Measurements from ENCODE around the gene TBX15.

DNA sequence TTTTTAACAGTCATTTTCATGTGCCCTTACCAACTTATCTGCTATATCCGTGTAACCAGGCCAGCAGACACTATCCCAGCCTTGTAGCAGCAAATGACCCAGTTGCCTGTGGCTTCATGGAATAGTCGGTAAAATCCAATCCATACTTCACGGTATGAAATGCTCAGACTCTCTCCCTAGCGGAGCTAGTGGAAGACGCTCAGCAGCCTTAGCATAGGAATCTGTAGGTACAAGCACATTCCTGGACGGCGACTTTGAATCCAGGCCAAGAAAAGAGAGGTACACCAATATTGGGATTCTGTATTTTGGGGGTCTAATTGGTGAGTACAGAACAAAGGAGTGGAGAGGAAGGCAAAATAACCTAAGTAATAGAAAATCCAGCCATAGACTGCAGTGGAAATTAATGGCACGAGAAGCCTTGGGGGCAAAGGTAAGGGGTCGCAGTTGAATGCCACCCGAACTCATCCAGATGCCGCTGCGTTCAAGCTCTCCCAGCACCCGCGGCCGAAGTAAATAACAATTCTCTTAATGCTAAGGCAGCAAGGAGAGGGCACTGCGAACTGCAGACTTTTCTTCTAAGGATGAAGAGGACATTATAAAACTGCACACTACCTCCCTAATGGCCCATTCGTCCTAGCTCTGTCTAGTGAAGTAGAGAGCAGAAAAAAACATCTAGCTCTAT lies 17.7 kb upstream of the TBX15 start:
- TF ChIP-seq, protein P1, sequence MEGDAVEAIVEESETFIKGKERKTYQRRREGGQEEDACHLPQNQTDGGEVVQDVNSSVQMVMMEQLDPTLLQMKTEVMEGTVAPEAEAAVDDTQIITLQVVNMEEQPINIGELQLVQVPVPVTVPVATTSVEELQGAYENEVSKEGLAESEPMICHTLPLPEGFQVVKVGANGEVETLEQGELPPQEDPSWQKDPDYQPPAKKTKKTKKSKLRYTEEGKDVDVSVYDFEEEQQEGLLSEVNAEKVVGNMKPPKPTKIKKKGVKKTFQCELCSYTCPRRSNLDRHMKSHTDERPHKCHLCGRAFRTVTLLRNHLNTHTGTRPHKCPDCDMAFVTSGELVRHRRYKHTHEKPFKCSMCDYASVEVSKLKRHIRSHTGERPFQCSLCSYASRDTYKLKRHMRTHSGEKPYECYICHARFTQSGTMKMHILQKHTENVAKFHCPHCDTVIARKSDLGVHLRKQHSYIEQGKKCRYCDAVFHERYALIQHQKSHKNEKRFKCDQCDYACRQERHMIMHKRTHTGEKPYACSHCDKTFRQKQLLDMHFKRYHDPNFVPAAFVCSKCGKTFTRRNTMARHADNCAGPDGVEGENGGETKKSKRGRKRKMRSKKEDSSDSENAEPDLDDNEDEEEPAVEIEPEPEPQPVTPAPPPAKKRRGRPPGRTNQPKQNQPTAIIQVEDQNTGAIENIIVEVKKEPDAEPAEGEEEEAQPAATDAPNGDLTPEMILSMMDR (IDR thresholded peaks at IDR 0.05), result no peak
- TF ChIP-seq EZH2 (IDR thresholded peaks at IDR 0.05) (no peak), EZH2phosphoT487 (IDR thresholded peaks at IDR 0.05) (no peak)
